Measurements from ENCODE around the gene EHD1. TPM values are rescaled to one million over a fixed set of nuclear protein-coding genes. Genes with fewer than 3 reads are reported as not detected.
A peak's percentile ranks its signal among the peaks of the same experiment; 100 is the strongest.

EHD1 gene
- polyA plus RNA-seq (ENCODE audit: insufficient read length in 3 of 3), result 10 to 100 TPM; 44.6 to 63.5 (median 49.4) TPM

GRCh38 chr11:64878494-64879243 is at the start of gene EHD1:
Gene EHD1 (minus strand): TSS chr11:64878621. CDS start chr11:64878464, 157 bp downstream.
- DNase-seq (ENCODE audit: low read depth in 3 of 3, low spot score in 2 of 3), result peak; percentile 91 to 97 (median 96)

DNA sequence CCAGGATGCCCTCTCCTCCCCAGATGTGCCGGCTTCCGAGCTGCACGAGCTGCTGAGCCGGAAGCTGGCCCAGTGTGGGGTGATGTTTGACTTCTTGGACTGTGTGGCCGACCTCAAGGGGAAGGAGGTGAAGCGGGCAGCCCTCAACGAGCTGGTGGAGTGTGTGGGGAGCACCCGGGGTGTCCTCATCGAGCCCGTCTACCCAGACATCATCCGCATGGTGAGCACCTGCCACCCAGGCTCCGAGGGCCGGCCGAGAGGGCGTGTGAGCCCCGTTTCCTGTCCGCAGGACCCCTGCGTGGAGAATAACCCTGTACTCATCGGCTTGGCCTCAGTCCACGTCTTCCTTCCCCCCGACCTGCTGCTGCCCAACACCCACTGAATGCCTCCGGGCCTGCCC is 48.3 kb upstream of the EHD1 start:
- no peak for DNase-seq (ENCODE audit: low read depth in 3 of 3, low spot score in 2 of 3)

GRCh38 chr11:64925536-64926436 is 47.4 kb upstream of the EHD1 start:
- no peak for DNase-seq (ENCODE audit: low read depth in 3 of 3, low spot score in 2 of 3)

DNA sequence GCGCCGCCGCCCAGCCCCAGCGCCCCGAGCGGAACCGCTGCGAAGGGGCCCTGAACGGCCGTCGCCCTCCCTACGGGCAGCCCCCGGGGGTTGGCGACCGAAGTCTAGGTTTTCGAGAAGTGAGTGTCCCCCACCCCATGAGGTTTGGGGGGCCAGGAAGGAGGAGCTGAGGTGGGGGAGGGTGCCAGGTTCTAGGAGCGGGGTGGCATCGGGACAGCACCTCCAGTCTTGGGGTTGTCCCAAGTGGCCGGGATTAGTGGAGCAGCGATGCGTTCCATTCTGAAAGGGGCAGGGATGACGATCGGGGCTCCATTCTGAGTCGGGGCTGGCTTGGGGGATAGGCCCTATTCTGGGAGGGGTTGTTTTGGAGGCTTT is 46.5 kb upstream of the EHD1 start:
- no peak for DNase-seq (ENCODE audit: low read depth in 3 of 3, low spot score in 2 of 3)

- DNase-seq (ENCODE audit: low read depth in 3 of 3, low spot score in 2 of 3), result peak; percentile 77 to 79 (median 78)
Observed at GRCh38 chr11:64923944-64924909, 45.8 kb upstream of the EHD1 start, which contains the start of gene PPP2R5B. Gene PPP2R5B (plus strand): TSS chr11:64924689. CDS start chr11:64925735, 1,046 bp downstream.

DNA sequence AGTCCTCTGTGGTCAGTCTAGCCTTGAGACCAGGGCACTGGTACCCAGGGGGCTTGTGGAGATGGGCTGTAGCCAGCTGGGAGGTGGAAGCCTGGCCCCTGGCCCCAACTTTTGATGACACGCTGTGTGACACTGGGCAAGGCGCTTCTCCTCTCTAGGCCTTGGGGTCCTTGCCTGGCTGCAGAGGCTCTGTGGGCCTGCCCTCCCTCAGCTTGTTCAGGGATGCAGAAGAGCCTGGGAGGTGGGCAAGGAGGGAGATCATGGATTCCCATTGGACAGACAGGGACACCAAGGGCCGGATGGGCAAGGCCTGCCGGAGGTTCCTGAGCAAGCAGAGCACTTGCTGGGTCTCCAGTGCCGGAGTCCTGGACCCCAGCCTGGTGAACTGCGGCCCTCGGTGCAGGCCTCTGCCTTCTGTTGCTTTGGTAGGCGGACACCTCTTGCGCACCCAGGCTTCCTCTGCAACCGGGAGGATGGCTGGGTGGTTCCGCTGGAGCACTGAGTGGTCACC is 44.8 kb upstream of the EHD1 start:
- no peak for DNase-seq (ENCODE audit: low read depth in 3 of 3, low spot score in 2 of 3)

- no peak for DNase-seq (ENCODE audit: low read depth in 3 of 3, low spot score in 2 of 3)
Observed at GRCh38 chr11:64921384-64921783, 43.0 kb upstream of the EHD1 start.

GRCh38 chr11:64920124-64920523 is 41.7 kb upstream of the EHD1 start:
- no peak for DNase-seq (ENCODE audit: low read depth in 3 of 3, low spot score in 2 of 3)

GRCh38 chr11:64919627-64920026 is 41.2 kb upstream of the EHD1 start:
- no peak for DNase-seq (ENCODE audit: low read depth in 3 of 3, low spot score in 2 of 3)

DNA sequence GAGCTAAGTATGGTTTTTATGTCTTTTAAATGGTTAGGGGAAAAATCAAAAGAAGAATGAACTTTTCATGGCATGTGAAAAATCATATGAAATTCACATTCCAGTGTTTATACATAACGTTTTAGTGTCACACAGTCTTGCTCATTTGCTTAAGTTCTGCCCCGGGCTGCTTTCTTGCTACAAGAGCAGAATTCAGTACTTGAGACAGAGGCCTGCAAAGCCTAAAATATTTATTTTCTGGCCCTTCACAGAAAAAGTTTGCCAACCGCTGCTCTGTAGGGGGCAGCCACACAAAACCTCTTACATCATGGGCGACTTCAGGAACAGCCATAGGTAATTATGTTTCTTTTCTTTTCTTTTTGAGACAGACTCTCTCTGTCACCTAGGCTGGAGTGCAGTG is 39.6 kb upstream of the EHD1 start:
- DNase-seq (ENCODE audit: low read depth in 3 of 3, low spot score in 2 of 3), result no peak

GRCh38 chr11:64917663-64917995 is 39.2 kb upstream of the EHD1 start:
- no peak for DNase-seq (ENCODE audit: low read depth in 3 of 3, low spot score in 2 of 3)

DNA sequence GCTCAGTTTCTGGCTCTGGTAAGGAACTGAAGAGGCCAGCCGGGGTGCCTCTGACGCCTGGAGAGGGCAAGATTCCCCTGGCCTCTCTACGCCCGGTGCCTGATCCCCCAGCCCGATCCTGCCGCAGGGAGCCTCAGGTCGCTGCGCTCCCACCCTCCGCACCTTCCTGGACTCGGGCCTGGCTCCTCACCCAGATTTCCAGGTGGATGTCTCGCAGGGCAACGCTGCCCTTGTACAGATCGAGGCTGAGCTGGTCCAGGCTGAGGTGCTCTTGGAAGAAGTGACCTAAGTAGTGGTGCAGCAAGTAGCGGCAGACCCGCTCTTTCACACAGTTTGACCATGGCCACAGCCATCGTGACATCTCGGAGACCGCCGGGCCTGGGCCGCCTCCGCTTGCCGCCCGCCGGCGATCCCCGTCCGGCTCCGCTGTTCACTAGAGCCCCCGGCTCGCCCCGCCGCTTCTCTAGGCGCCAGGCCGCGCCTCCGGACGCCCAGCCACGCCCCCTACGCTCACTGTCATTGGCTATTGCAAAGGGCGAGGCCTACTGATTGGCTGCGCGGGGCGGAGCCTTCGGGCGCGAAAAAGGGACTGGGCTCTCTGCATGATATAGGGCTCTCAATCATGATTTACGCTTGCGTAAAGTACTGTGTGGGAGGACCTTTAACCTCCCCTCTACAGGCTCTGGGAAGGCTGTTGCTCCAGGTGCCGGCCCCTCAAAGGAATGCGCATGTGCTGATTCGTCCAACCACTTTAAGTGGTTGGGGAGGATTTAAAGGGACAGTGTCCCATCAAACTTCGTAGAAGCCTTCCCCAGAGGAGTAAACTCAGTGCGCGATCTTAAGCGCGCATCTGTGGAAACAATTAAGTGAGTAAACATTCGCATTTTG is 38.6 kb upstream of the EHD1 start, which contains the start of gene ATG2A:
TSS of gene ATG2A (minus strand) at position 435 of the 888 bp plus-strand sequence. CDS start at position 361, 74 bp downstream.
- DNase-seq (ENCODE audit: low read depth in 3 of 3, low spot score in 2 of 3), result peak; percentile 99 to 100 (median 99)

GRCh38 chr11:64916040-64916774 is 37.8 kb upstream of the EHD1 start:
- DNase-seq (ENCODE audit: low read depth in 3 of 3, low spot score in 2 of 3), result no peak

DNA sequence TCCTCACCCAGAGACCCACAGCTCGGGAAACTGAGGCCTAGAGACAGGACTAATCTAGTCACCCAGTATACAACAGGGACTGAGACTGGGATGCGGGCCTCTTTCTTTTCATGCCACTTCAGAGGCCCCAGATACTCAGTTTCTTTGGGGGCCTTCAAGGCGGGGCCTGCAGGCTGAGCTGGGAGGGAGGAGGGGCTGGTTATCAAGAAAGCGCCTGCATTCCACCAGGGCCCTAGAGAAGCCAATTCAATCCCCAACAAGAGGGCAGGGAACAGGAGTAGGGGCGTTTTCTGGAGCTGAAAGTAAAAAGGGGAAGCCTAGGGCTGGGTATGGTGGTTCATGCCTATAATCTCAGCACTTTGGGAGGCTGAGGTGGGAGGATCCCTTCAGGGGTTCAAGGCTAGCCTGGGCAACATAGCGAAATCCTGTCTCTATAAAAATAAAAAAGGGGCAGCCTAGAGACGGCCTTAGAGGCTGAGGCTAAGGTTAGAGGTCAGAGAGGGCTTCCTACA is 37.0 kb upstream of the EHD1 start:
- no peak for DNase-seq (ENCODE audit: low read depth in 3 of 3, low spot score in 2 of 3)

DNA sequence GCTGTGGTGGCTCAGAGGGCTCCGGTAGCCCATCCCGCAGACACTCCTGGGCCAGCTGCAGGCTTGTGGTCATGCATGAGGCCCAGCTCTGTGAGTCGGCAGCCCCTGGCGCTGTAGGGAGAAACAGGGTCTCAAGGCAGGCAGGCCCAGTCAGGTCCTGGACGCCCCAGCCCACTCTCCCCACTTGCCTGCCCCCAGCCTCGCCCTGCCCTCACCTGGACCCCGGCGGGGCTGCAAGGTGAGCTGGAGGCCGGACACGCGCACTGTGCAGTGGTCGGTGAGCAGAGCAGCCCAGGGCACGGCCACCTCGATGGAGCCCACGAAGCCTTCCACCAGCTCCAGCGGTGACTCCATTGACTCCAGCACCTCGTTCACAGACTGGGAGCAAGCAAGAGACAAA is 35.7 kb upstream of the EHD1 start:
- no peak for DNase-seq (ENCODE audit: low read depth in 3 of 3, low spot score in 2 of 3)

- no peak for DNase-seq (ENCODE audit: low read depth in 3 of 3, low spot score in 2 of 3)
Observed at GRCh38 chr11:64913171-64913727, 34.8 kb upstream of the EHD1 start.

DNA sequence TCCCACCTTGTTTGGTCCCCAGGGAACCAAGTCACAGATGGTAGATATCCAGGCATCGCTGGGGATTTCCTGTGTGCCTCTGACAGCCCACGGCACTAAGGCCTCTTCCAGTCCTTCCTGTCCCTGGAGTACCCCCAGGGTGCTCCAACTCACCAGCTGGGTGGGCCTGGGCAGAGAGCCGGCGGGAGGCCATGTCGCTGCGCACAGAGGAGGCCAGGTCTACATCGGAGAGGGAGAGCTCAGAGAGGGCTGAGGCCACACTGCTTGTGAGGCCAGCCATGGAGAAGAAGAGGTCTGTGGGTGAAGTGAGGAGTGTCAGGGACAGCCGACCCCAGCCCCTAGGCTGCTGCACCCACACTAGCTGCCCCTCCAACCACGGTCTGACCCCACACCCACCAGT is 33.3 kb upstream of the EHD1 start:
- no peak for DNase-seq (ENCODE audit: low read depth in 3 of 3, low spot score in 2 of 3)

- DNase-seq (ENCODE audit: low read depth in 3 of 3, low spot score in 2 of 3), result no peak
Observed at GRCh38 chr11:64911142-64911541, 32.7 kb upstream of the EHD1 start.
